SK-N-SH (cell line): ENCODE measurements around the gene GADL1. TPM values are rescaled to one million over a fixed set of nuclear protein-coding genes. Genes with fewer than 3 reads are reported as not detected.

Experiments
- CTCF ChIA-PET: fragments of 300-600, 350-600 bp; formaldehyde crosslinking; extraction: SDS; loops from one replicate; lab custom pipeline; 2021; lab: Yijun Ruan, JAX
- POLR2A ChIA-PET: fragments of 350-600 bp; sonication (Branson Sonifier 250); formaldehyde crosslinking; extraction: SDS; loops from one replicate; lab custom pipeline; 2020; ENCODE audit warnings: antibody characterized with exemption, inconsistent platforms; lab: Yijun Ruan, JAX
- DNase-seq: peaks from one replicate; pipeline ENCODE4 v3.0.0; 2012
- H2AFZ ChIP-seq: fragments of 200-600 bp; sonication (generic); 2 replicates; pipeline ENCODE4 v1.8.1; 2016; ENCODE audit warnings: antibody characterized with exemption, mild to moderate bottlenecking, low read depth
- H3F3A ChIP-seq: fragments of 200-600 bp; sonication (generic); replicated peaks from 2 replicates; pipeline ENCODE3; 2016; ENCODE audit warnings: antibody characterized with exemption, mild to moderate bottlenecking; ENCODE audit not compliant: insufficient read depth
- H3K27ac ChIP-seq, 2 experiments: fragments of 200-500 bp in 1 of 2; fragments of 200-600 bp in 1 of 2; sonication (Bioruptor generic) in 1 of 2; sonication (generic), shearing (Covaris generic) in 1 of 2; 2 replicates each; pipeline versions ENCODE4 v1.5.1 to v1.6.1; 2014 to 2016; ENCODE audit warnings: low read depth in 2 of 2, inconsistent platforms in 1 of 2, low read length in 1 of 2, mild to moderate bottlenecking in 1 of 2, mixed read lengths in 1 of 2
- H3K27me3 ChIP-seq: fragments of 200-600 bp; sonication (generic), shearing (Covaris generic); 2 replicates; pipeline ENCODE4 v1.6.1; 2016; ENCODE audit warnings: mixed run types; ENCODE audit not compliant: insufficient read depth
- H3K36me3 ChIP-seq, 2 experiments: fragments of 200-500 bp in 1 of 2; fragments of 200-600 bp in 1 of 2; sonication (Bioruptor generic) in 1 of 2; sonication (generic) in 1 of 2; replicated peaks in 1 of 2; 2 replicates each; pipeline versions ENCODE3 to v1.5.1; 2014 to 2016; ENCODE audit warnings: low read length in 1 of 2, mild to moderate bottlenecking in 1 of 2; ENCODE audit not compliant: insufficient read depth in 2 of 2, control insufficient read depth in 1 of 2
- H3K4me1 ChIP-seq, 2 experiments: fragments of 200-500 bp in 1 of 2; fragments of 200-600 bp in 1 of 2; sonication (Bioruptor generic) in 1 of 2; sonication (generic), shearing (Covaris generic) in 1 of 2; 2 replicates each; pipeline versions ENCODE4 v1.5.1 to v1.6.1; 2014 to 2016; ENCODE audit warnings: low read depth in 1 of 2, low read length in 1 of 2, mixed run types in 1 of 2; ENCODE audit not compliant: insufficient read depth in 2 of 2, control insufficient read depth in 1 of 2
- H3K4me2 ChIP-seq: fragments of 200-600 bp; sonication (generic), shearing (Covaris generic); 2 replicates; pipeline ENCODE4 v1.6.1; 2017; ENCODE audit warnings: mixed run types
- H3K4me3 ChIP-seq, 2 experiments: fragments of 200-500 bp in 1 of 2; fragments of 200-600 bp in 1 of 2; sonication (Bioruptor generic) in 1 of 2; sonication (generic), shearing (Covaris generic) in 1 of 2; 2 replicates each; pipeline versions ENCODE4 v1.5.1 to v1.8.1; 2014 to 2016; ENCODE audit warnings: low read depth in 2 of 2, inconsistent platforms in 1 of 2, low read length in 1 of 2, mild to moderate bottlenecking in 1 of 2, mixed read lengths in 1 of 2, moderate library complexity in 1 of 2
- H3K79me2 ChIP-seq: fragments of 200-600 bp; sonication (generic); 2 replicates; pipeline ENCODE4 v1.8.1; 2017; ENCODE audit warnings: mild to moderate bottlenecking; ENCODE audit not compliant: insufficient read depth
- H3K9ac ChIP-seq: fragments of 200-600 bp; sonication (generic); 2 replicates; pipeline ENCODE4 v1.6.1; 2017; ENCODE audit warnings: mixed run types
- H3K9me2 ChIP-seq: fragments of 200-600 bp; sonication (generic); 2 replicates; pipeline ENCODE4 v1.6.1; 2017; ENCODE audit warnings: mixed run types
- H3K9me3 ChIP-seq: fragments of 200-600 bp; sonication (generic); 2 replicates; pipeline ENCODE4 v1.6.1; 2017; ENCODE audit warnings: mixed run types, mild to moderate bottlenecking, moderate library complexity
- H4K20me1 ChIP-seq: fragments of 200-600 bp; sonication (generic); 2 replicates; pipeline ENCODE4 v1.6.1; 2017; ENCODE audit warnings: mild to moderate bottlenecking, mixed run types; ENCODE audit not compliant: insufficient read depth
- EP300 ChIP-seq, 2 experiments: IDR thresholded peaks; 2 replicates each; pipeline versions ENCODE4 v1.4.0 to v1.6.1; 2012; ENCODE audit warnings: borderline replicate concordance in 1 of 2, low read depth in 1 of 2, low read length in 1 of 2
- FOSL2 ChIP-seq: IDR thresholded peaks from 2 replicates; pipeline ENCODE4 v1.4.0; 2012; ENCODE audit warnings: low read depth, mild to moderate bottlenecking, moderate library complexity, borderline replicate concordance
- FOXJ3 ChIP-seq: sonication (generic); formaldehyde crosslinking; IDR thresholded peaks from 2 replicates; pipeline ENCODE4 v1.5.1; 2020; ENCODE audit warnings: mild to moderate bottlenecking, missing genetic modification reagents
- FOXM1 ChIP-seq: IDR thresholded peaks from 2 replicates; pipeline ENCODE4 v1.4.0; 2012; ENCODE audit warnings: low read depth, mild to moderate bottlenecking
- GABPA ChIP-seq: IDR thresholded peaks from 2 replicates; pipeline ENCODE4 v1.4.0; 2012; ENCODE audit warnings: low read depth, mild to moderate bottlenecking
- JUND ChIP-seq: IDR thresholded peaks from 2 replicates; pipeline ENCODE4 v1.4.0; 2012
- MAX ChIP-seq: IDR thresholded peaks from 2 replicates; pipeline ENCODE4 v1.4.0; 2012; ENCODE audit warnings: low read depth
- NFIC ChIP-seq: IDR thresholded peaks from 2 replicates; pipeline ENCODE4 v1.4.0; 2012; ENCODE audit warnings: borderline replicate concordance
- PBX3 ChIP-seq: IDR thresholded peaks from 2 replicates; pipeline ENCODE4; 2012
- POLR2AphosphoS5 ChIP-seq: IDR thresholded peaks from 2 replicates; pipeline ENCODE4 v1.6.1; 2012; ENCODE audit warnings: low read depth, low read length
- RAD21 ChIP-seq: IDR thresholded peaks from 2 replicates; pipeline ENCODE4 v1.6.1; 2012; ENCODE audit warnings: mild to moderate bottlenecking, low read length
- RCOR1 ChIP-seq: fragments of 150-350 bp; IDR thresholded peaks from 2 replicates; pipeline ENCODE4 v1.6.1; 2017; ENCODE audit warnings: antibody characterized with exemption, low read length
- RXRA ChIP-seq: IDR thresholded peaks from 2 replicates; pipeline ENCODE4 v1.4.0; 2012; ENCODE audit warnings: low read depth, mild to moderate bottlenecking, borderline replicate concordance
- SIN3A ChIP-seq: IDR thresholded peaks from 2 replicates; pipeline ENCODE4 v1.6.1; 2012; ENCODE audit warnings: low read depth, mild to moderate bottlenecking, low read length, moderate library complexity, borderline replicate concordance
- SMC3 ChIP-seq: IDR thresholded peaks from 2 replicates; pipeline ENCODE4 v1.6.1; 2012; ENCODE audit warnings: low read depth, low read length, improper control_type of control experiment
- TAF1 ChIP-seq: IDR thresholded peaks from 2 replicates; pipeline ENCODE4 v1.6.1; 2012; ENCODE audit warnings: low read depth, mild to moderate bottlenecking, low read length, moderate library complexity, borderline replicate concordance
- TEAD4 ChIP-seq: IDR thresholded peaks from 2 replicates; pipeline ENCODE4 v1.4.0; 2012; ENCODE audit warnings: mild to moderate bottlenecking, borderline replicate concordance; ENCODE audit not compliant: insufficient read depth
- USF2 ChIP-seq: fragments of 150-350 bp; IDR thresholded peaks from 2 replicates; pipeline ENCODE4 v1.6.1; 2017; ENCODE audit warnings: antibody characterized with exemption, low read length, low read depth, borderline replicate concordance
- ZBTB33 ChIP-seq: IDR thresholded peaks from 2 replicates; pipeline ENCODE4 v1.4.0; 2012; ENCODE audit warnings: low read depth, borderline replicate concordance
- WGBS: methylation state at CpG from one replicate; pipeline ENCODE4 v1.1.6; 2017; ENCODE audit warnings: low lambda C conversion rate; 5-methylcytosine and 5-hydroxymethylcytosine counted together
- polyA plus RNA-seq, 3 experiments: library from polyadenylated mRNA; depleted of rRNA; stranded (reverse); fragments of >200 nt; gene quantifications; 2 replicates each; pipeline ENCODE4 v1.2.3, GENCODE V29; 2012
- TF ChIP-seq, protein P1 (sequence below): IDR thresholded peaks from 2 replicates; pipeline ENCODE4 v1.6.1; 2012; ENCODE audit warnings: mild to moderate bottlenecking, low read depth, low read length, moderate library complexity
- TF ChIP-seq, protein P2 (sequence below): fragments of 200-600 bp; sonication (generic); IDR thresholded peaks from 2 replicates; pipeline ENCODE4 v1.6.1; 2017; ENCODE audit warnings: antibody characterized with exemption, mild to moderate bottlenecking, moderate library complexity

Gene GADL1
- polyA plus RNA-seq, 1 of the 3 experiments (the other 2 are of a cell fraction) = not detected

DNA sequence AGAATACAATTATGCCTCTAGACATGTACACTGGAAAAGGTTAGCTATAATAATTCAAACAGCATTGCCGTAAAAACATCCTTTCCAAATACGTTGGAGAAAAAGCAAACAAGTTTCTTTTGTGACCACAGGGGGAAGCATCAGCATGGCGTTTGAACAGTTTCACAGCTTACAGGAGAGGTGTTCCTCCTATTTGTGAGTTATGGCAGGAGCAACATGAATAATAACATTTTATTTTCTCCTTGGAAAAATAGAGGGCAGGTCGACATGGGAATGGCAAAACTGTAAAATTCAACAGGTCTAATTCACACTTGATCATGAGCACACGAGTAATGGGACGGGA, 39.7 kb upstream of the GADL1 start:
- H4K20me1 ChIP-seq = no peaks in the 10 kb centered on the region
- POLR2A ChIA-PET = no interaction called here
- no peak overlapping the region for H3K4me2 ChIP-seq
- no peak overlapping the region for H3K27ac ChIP-seq
- H3K4me3 ChIP-seq = no peak overlapping the region
- no peak overlapping the region for H2AFZ ChIP-seq
- no peaks in the 10 kb centered on the region for H3K9me3 ChIP-seq
- no peaks in the 10 kb centered on the region for H3F3A ChIP-seq
- no peak overlapping the region for H3K9ac ChIP-seq
- no peaks in the 10 kb centered on the region for H3K9me2 ChIP-seq
- TF ChIP-seq SIN3A = no peak
- no peak for TF ChIP-seq MAX
- TF ChIP-seq, protein P1, sequence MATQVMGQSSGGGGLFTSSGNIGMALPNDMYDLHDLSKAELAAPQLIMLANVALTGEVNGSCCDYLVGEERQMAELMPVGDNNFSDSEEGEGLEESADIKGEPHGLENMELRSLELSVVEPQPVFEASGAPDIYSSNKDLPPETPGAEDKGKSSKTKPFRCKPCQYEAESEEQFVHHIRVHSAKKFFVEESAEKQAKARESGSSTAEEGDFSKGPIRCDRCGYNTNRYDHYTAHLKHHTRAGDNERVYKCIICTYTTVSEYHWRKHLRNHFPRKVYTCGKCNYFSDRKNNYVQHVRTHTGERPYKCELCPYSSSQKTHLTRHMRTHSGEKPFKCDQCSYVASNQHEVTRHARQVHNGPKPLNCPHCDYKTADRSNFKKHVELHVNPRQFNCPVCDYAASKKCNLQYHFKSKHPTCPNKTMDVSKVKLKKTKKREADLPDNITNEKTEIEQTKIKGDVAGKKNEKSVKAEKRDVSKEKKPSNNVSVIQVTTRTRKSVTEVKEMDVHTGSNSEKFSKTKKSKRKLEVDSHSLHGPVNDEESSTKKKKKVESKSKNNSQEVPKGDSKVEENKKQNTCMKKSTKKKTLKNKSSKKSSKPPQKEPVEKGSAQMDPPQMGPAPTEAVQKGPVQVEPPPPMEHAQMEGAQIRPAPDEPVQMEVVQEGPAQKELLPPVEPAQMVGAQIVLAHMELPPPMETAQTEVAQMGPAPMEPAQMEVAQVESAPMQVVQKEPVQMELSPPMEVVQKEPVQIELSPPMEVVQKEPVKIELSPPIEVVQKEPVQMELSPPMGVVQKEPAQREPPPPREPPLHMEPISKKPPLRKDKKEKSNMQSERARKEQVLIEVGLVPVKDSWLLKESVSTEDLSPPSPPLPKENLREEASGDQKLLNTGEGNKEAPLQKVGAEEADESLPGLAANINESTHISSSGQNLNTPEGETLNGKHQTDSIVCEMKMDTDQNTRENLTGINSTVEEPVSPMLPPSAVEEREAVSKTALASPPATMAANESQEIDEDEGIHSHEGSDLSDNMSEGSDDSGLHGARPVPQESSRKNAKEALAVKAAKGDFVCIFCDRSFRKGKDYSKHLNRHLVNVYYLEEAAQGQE = no peak
- TF ChIP-seq TAF1 = no peak
- no peak for TF ChIP-seq POLR2AphosphoS5
- TF ChIP-seq JUND = no peak
- TF ChIP-seq FOXM1 = no peak
- peak; percentile 34; the same call in 1 of the 2 replicates for TF ChIP-seq SMC3
- no peak for TF ChIP-seq TEAD4
- TF ChIP-seq ZBTB33 = no peak
- no peak for TF ChIP-seq RCOR1
- no peak for TF ChIP-seq RXRA
- TF ChIP-seq FOXJ3 = no peak
- TF ChIP-seq NFIC = no peak
- TF ChIP-seq USF2 = no peak
- TF ChIP-seq EP300 (IDR thresholded peaks at IDR 0.05; ENCODE audit: borderline replicate concordance in 1 of 2, low read depth in 1 of 2, low read length in 1 of 2) = no peak
- TF ChIP-seq PBX3 = no peak
- TF ChIP-seq RAD21 = peak; percentile 77
- TF ChIP-seq, protein P2, sequence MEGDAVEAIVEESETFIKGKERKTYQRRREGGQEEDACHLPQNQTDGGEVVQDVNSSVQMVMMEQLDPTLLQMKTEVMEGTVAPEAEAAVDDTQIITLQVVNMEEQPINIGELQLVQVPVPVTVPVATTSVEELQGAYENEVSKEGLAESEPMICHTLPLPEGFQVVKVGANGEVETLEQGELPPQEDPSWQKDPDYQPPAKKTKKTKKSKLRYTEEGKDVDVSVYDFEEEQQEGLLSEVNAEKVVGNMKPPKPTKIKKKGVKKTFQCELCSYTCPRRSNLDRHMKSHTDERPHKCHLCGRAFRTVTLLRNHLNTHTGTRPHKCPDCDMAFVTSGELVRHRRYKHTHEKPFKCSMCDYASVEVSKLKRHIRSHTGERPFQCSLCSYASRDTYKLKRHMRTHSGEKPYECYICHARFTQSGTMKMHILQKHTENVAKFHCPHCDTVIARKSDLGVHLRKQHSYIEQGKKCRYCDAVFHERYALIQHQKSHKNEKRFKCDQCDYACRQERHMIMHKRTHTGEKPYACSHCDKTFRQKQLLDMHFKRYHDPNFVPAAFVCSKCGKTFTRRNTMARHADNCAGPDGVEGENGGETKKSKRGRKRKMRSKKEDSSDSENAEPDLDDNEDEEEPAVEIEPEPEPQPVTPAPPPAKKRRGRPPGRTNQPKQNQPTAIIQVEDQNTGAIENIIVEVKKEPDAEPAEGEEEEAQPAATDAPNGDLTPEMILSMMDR = peak; percentile 47
- no peak for TF ChIP-seq FOSL2
- TF ChIP-seq GABPA = no peak
- DNase-seq = peak; percentile 14
- no peaks in the 10 kb centered on the region for H3K4me1 ChIP-seq
- no peaks in the 10 kb centered on the region for H3K36me3 ChIP-seq
- 44% methylated on average over 6 of the region's 6 CpGs for WGBS
- H3K27me3 ChIP-seq = no peaks in the 10 kb centered on the region
- CTCF ChIA-PET = interaction anchor here (0.6 to 2.3 kb wide), 21 partner anchors 11 to 834 kb away, joined by 3 to 13 read pairs (median 4); no protein-coding TSS in a partner anchor
- H3K79me2 ChIP-seq = no peaks in the 10 kb centered on the region
